Thyroid gland (tissue), 4 donors: ENCODE data around the gene ABCB8. TPM values are rescaled to one million over a fixed set of nuclear protein-coding genes. Genes with fewer than 3 reads are reported as not detected.

Experiments used
- DNase-seq, 2 donors: peaks; one replicate each; pipeline ENCODE4 v3.0.0-alpha.2; 2019
- H3K27ac ChIP-seq, 3 donors: fragments of 200-600 bp; sonication (generic); 1 replicate in 2 of 3; 2 replicates in 1 of 3; pipeline ENCODE4 v1.5.1; 2016 to 2019; ENCODE audit warnings: mild to moderate bottlenecking in 1 of 3, moderate library complexity in 1 of 3
- H3K27me3 ChIP-seq: fragments of 200-600 bp; sonication (generic); one replicate; pipeline ENCODE4 v1.5.1; 2019
- H3K36me3 ChIP-seq, 2 donors: fragments of 200-600 bp; sonication (generic); one replicate each; pipeline ENCODE4 v1.5.1; 2016 to 2019
- H3K4me1 ChIP-seq, 2 donors: fragments of 200-600 bp; sonication (generic); one replicate each; pipeline ENCODE4 v1.5.1; 2017 to 2019
- H3K4me3 ChIP-seq, 3 donors: fragments of 200-600 bp; sonication (generic); replicated peaks in 1 of 3; 1 replicate in 2 of 3; 2 replicates in 1 of 3; pipeline ENCODE4 v1.5.1; 2016; ENCODE audit warnings: mild to moderate bottlenecking in 1 of 3
- H3K9me3 ChIP-seq: fragments of 200-600 bp; sonication (generic); one replicate; pipeline ENCODE4 v1.5.1; 2017
- POLR2A ChIP-seq, 2 donors: fragments of 450-650 bp; IDR thresholded peaks; one replicate each; pipeline ENCODE4 v1.6.1; 2017; ENCODE audit warnings: antibody characterized with exemption in 2 of 2, mild to moderate bottlenecking in 2 of 2, moderate library complexity in 1 of 2
- WGBS, 2 donors: methylation state at CpG; one replicate each; pipeline ENCODE4 v1.1.5; 2017; 5-methylcytosine and 5-hydroxymethylcytosine counted together
- intact Hi-C: fragments of 100-400 bp; cut with DNase I; formaldehyde crosslinking; loops from one replicate; pipeline ENCODE4 v1.15.1; 2023
- total RNA-seq, 4 donors: library from RNA; depleted of rRNA; stranded (reverse); fragments of >200 nt; gene quantifications; one replicate each; pipeline ENCODE4 v1.2.3, GENCODE V29; 2016
- TF ChIP-seq, protein P1 (sequence below), 6 experiments: fragments of 200-600 bp in 3 of 6; fragments of 450-650 bp in 3 of 6; sonication (generic) in 3 of 6; IDR thresholded peaks; one replicate each; pipeline ENCODE4 v1.5.1; 2016 to 2019; ENCODE audit warnings: antibody characterized with exemption in 6 of 6, mild to moderate bottlenecking in 2 of 6, inconsistent platforms in 1 of 6, moderate library complexity in 1 of 6

Gene ABCB8
- total RNA-seq, 4 donors from 2014 or later = 39.0 to 74.2 (median 60.9) TPM

DNA sequence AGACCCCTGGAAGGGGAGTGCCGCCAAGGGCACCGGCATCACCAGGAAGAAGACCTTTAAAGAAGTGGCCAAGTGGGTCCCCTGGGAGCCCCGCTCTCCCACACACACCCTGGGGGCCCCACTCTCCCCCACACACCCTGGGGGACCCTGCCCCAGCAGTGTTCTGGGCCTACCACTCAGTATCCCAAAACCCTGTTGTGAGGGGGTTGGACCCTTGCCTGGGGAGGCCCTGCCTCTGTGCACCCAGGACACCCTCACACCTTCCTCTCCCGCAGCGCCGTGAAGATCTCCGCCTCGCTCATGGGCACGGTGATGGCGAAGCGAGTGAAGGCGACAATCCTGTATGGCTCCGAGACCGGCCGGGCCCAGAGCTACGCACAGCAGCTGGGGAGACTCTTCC lies 26.7 kb upstream of the ABCB8 start:
- intact Hi-C loops = no loop called here
- no peak for TF ChIP-seq POLR2A (IDR thresholded peaks at IDR 0.05)
- TF ChIP-seq, protein P1, sequence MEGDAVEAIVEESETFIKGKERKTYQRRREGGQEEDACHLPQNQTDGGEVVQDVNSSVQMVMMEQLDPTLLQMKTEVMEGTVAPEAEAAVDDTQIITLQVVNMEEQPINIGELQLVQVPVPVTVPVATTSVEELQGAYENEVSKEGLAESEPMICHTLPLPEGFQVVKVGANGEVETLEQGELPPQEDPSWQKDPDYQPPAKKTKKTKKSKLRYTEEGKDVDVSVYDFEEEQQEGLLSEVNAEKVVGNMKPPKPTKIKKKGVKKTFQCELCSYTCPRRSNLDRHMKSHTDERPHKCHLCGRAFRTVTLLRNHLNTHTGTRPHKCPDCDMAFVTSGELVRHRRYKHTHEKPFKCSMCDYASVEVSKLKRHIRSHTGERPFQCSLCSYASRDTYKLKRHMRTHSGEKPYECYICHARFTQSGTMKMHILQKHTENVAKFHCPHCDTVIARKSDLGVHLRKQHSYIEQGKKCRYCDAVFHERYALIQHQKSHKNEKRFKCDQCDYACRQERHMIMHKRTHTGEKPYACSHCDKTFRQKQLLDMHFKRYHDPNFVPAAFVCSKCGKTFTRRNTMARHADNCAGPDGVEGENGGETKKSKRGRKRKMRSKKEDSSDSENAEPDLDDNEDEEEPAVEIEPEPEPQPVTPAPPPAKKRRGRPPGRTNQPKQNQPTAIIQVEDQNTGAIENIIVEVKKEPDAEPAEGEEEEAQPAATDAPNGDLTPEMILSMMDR (IDR thresholded peaks at IDR 0.05) = no peak
- H3K27me3 ChIP-seq = no peaks in the 10 kb centered on the region
- H3K4me3 ChIP-seq = no peak overlapping the region
- H3K36me3 ChIP-seq = no peaks in the 10 kb centered on the region
- no peak overlapping the region for H3K27ac ChIP-seq
- no peaks in the 10 kb centered on the region for H3K9me3 ChIP-seq
- no peak for DNase-seq
- 96 to 97% methylated on average over 8 to 16 of the region's 16 CpGs for WGBS, 2 donors
- H3K4me1 ChIP-seq = no peaks in the 10 kb centered on the region

DNA sequence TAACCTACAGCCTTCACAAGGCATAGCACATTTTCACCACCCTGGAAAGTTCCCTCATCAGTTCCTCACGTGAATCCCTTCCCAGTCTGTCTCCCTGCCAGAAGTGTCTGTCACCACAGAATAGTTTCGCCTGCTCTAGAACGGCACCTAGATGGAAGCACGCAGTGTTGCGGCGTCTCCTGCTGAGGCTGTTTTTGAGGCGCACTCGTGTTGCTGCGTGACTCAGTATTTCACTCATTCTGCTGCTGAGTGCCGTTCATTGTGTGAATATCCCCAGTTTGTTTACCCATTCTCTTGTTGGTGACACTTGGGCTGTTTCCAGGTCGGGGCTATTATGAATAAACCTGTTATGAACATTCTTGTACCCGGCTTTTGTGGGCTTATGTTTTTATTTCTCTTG lies 24.7 kb upstream of the ABCB8 start:
- Histone ChIP-seq H3K9me3 (no peaks in the 10 kb centered on the region), H3K4me1 (peaks cover 0 to 6% of the 10 kb centered on the region in 2 donors), H3K36me3 (no peaks in the 10 kb centered on the region), H3K27me3 (no peaks in the 10 kb centered on the region), H3K4me3 (no peak overlapping the region), H3K27ac (no peak overlapping the region)
- intact Hi-C loops = no loop called here
- DNase-seq = no peak
- WGBS, 2 donors = 71 to 72% methylated on average over 12 of the region's 12 CpGs
- TF ChIP-seq, protein P1 (IDR thresholded peaks at IDR 0.05) = no peak
- TF ChIP-seq POLR2A (IDR thresholded peaks at IDR 0.05) = no peak

DNA sequence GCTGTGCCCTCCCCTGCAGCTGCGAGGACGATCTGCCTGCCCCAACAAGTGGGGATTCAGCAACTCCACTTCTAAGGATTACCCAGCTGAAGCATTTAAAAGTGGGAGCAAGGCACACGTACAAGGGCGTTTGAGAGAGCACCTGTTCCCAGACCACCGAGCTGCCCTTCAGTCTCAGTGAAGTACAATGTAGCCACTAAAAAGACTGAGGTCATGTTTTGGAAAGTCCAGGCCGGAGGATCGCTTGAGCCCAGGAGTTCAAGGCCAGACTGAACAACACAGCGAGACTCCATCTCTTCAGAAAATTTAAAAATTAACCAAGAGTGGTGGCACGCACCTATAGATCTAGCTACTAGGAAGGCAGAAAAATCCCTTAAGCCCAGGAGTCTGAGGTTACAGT lies 22.7 kb upstream of the ABCB8 start:
- Histone ChIP-seq H3K9me3 (no peaks in the 10 kb centered on the region), H3K36me3 (no peaks in the 10 kb centered on the region), H3K27me3 (no peaks in the 10 kb centered on the region), H3K27ac (no peak overlapping the region), H3K4me1 (peaks cover 0 to 19% of the 10 kb centered on the region in 2 donors), H3K4me3 (no peak overlapping the region)
- no peak for DNase-seq
- 74 to 75% methylated on average over 9 of the region's 9 CpGs for WGBS, 2 donors
- TF ChIP-seq, protein P1 (IDR thresholded peaks at IDR 0.05) = no peak
- TF ChIP-seq POLR2A (IDR thresholded peaks at IDR 0.05) = no peak
- intact Hi-C loops = no loop called here

DNA sequence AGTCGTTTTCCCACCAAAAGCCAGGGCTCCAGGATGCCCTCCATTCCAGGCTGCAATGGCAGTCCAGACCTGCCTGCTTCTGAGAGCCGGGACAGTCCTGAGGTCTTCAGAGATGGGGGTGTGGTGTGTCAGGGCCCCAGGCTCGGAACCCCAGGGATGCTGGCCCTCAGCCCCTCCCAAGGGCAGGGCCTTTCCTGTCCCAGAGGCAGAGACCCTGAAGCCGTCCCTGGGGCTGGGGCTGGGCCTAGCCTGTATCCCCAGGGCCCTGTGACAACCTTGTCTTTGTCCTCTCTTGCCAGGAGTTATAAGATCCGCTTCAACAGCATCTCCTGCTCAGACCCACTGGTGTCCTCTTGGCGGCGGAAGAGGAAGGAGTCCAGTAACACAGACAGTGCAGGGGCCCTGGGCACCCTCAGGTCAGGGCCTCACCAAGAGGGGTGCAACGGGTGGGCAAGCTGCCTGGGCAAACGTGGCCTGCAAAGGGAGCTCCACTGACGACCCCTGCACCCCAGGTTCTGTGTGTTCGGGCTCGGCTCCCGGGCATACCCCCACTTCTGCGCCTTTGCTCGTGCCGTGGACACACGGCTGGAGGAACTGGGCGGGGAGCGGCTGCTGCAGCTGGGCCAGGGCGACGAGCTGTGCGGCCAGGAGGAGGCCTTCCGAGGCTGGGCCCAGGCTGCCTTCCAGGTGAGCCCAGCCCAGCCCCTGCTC lies 21.5 kb upstream of the ABCB8 start:
- 56 to 79% methylated on average over 5 to 10 of the region's 23 CpGs for WGBS, 2 donors
- intact Hi-C loops = no loop called here
- H3K36me3 ChIP-seq = no peaks in the 10 kb centered on the region

DNA sequence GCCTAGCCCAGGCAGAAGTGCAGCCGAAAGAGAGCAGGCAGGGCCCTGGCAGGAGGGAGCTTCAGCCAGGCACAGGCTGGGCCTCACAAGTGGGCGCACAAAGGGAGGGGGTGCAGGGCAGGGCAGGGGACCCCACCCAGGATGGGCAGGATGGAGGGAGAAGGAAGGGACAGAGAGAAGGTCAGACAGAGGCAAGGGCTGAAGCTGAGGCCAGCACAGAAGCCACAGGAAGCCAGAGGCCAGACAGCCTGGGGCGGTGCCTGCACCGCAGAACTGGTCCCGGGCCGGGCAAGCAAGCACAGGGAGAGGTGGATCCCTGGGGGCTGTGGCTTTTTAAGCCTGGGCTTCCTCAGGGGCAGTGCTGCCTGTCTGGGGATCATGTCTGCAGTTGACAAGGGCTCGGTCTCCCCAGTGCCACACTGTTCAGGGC lies 20.8 kb upstream of the ABCB8 start:
- Histone ChIP-seq H3K36me3 (no peaks in the 10 kb centered on the region), H3K27me3 (no peaks in the 10 kb centered on the region), H3K9me3 (no peaks in the 10 kb centered on the region), H3K4me1 (peaks cover 0 to 23% of the 10 kb centered on the region in 2 donors), H3K27ac (peak overlapping the region in 1 of 3 donors; percentile 22), H3K4me3 (no peak overlapping the region)
- 63 to 90% methylated on average over 7 of the region's 7 CpGs for WGBS, 2 donors
- TF ChIP-seq, protein P1 (IDR thresholded peaks at IDR 0.05) = no peak
- TF ChIP-seq POLR2A (IDR thresholded peaks at IDR 0.05) = no peak
- DNase-seq = no peak
- intact Hi-C loops = no loop called here

More for the DNA sequence above, 21.5 kb upstream of the ABCB8 start:
- Histone ChIP-seq H3K9me3 (no peaks in the 10 kb centered on the region), H3K27ac (no peak overlapping the region), H3K4me3 (no peak overlapping the region), H3K4me1 (peaks cover 0 to 23% of the 10 kb centered on the region in 2 donors), H3K27me3 (no peaks in the 10 kb centered on the region)
- no peak for TF ChIP-seq POLR2A (IDR thresholded peaks at IDR 0.05)
- TF ChIP-seq, protein P1 (IDR thresholded peaks at IDR 0.05) = no peak
- DNase-seq = no peak
